ENCODE measurements around the gene DEGS1.
A peak's percentile ranks its signal among the peaks of the same experiment; 100 is the strongest.

DEGS1 gene

GRCh38 chr1:224157316-224157715 lies 25.7 kb upstream of the DEGS1 start:
- no peak overlapping the region for H3K4me3 ChIP-seq (ENCODE audit: low read length)
- DNase-seq (ENCODE audit: low read depth), result no peak
- no peak for TF ChIP-seq CTCF (conservative IDR thresholded peaks at IDR 0.05; ENCODE audit: low read depth, low read length)

GRCh38 chr1:224159541-224159940 lies 23.5 kb upstream of the DEGS1 start:
- no peak for DNase-seq (ENCODE audit: low read depth)
- no peak for TF ChIP-seq CTCF (conservative IDR thresholded peaks at IDR 0.05; ENCODE audit: low read depth, low read length)
- H3K4me3 ChIP-seq (ENCODE audit: low read length), result no peak overlapping the region

GRCh38 chr1:224160171-224160682 lies 22.8 kb upstream of the DEGS1 start:
- no peak for DNase-seq (ENCODE audit: low read depth)
- no peak overlapping the region for H3K4me3 ChIP-seq (ENCODE audit: low read length)
- TF ChIP-seq CTCF (conservative IDR thresholded peaks at IDR 0.05; ENCODE audit: low read depth, low read length), result no peak

GRCh38 chr1:224162768-224163167 lies 20.3 kb upstream of the DEGS1 start:
- no peak for DNase-seq (ENCODE audit: low read depth)
- no peak overlapping the region for H3K4me3 ChIP-seq (ENCODE audit: low read length)
- TF ChIP-seq CTCF (conservative IDR thresholded peaks at IDR 0.05; ENCODE audit: low read depth, low read length), result no peak

GRCh38 chr1:224163311-224163710 lies 19.7 kb upstream of the DEGS1 start:
- DNase-seq (ENCODE audit: low read depth), result no peak
- no peak for TF ChIP-seq CTCF (conservative IDR thresholded peaks at IDR 0.05; ENCODE audit: low read depth, low read length)
- no peak overlapping the region for H3K4me3 ChIP-seq (ENCODE audit: low read length)

GRCh38 chr1:224168859-224169380 lies 14.1 kb upstream of the DEGS1 start:
- peak; percentile 71 for DNase-seq (ENCODE audit: low read depth)
- H3K4me3 ChIP-seq (ENCODE audit: low read length), result no peak overlapping the region
- no peak for TF ChIP-seq CTCF (conservative IDR thresholded peaks at IDR 0.05; ENCODE audit: low read depth, low read length)

GRCh38 chr1:224169718-224170270 lies 13.2 kb upstream of the DEGS1 start:
- TF ChIP-seq CTCF (conservative IDR thresholded peaks at IDR 0.05; ENCODE audit: low read depth, low read length), result no peak
- no peak for DNase-seq (ENCODE audit: low read depth)
- H3K4me3 ChIP-seq (ENCODE audit: low read length), result no peak overlapping the region

Data from retinal pigment epithelial cell (primary cell).